ENCODE results near the gene MAP3K1.

DNA sequence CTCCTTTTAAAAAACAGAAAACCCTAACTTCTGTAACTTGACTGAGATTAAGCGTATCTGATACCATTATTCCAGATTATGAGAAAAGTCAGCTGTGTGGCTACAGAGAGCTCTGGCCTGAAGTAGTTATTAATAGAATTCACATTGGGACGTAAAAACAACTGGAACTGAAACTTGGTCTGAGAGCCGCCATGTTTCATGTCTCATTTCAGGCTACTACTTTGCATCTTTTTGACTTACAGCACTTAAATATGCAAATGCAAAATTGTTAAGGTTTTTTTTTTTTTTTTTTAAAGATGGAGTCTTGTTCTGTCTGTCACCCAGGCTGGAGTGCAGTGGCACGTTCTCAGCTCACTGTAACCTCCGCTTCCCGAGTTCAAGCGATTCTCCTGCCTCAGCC is 25.2 kb downstream of the MAP3K1 start:
- TF ChIP-seq, protein P1, sequence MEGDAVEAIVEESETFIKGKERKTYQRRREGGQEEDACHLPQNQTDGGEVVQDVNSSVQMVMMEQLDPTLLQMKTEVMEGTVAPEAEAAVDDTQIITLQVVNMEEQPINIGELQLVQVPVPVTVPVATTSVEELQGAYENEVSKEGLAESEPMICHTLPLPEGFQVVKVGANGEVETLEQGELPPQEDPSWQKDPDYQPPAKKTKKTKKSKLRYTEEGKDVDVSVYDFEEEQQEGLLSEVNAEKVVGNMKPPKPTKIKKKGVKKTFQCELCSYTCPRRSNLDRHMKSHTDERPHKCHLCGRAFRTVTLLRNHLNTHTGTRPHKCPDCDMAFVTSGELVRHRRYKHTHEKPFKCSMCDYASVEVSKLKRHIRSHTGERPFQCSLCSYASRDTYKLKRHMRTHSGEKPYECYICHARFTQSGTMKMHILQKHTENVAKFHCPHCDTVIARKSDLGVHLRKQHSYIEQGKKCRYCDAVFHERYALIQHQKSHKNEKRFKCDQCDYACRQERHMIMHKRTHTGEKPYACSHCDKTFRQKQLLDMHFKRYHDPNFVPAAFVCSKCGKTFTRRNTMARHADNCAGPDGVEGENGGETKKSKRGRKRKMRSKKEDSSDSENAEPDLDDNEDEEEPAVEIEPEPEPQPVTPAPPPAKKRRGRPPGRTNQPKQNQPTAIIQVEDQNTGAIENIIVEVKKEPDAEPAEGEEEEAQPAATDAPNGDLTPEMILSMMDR (IDR thresholded peaks at IDR 0.05): no peak
- TF ChIP-seq POLR2A (IDR thresholded peaks at IDR 0.05) (no peak), POLR2AphosphoS5 (IDR thresholded peaks at IDR 0.05; ENCODE audit: insufficient read depth in 1 of 2, low read depth in 1 of 2) (no peak)

All from vagina (tissue), 2 donors.